Stimulated activated CD4-positive, alpha-beta T cell treated with anti-CD3 and anti-CD28 coated beads, Interleukin-4, amount 100 ng/mL, for 48 hours (primary cell): ENCODE results near the gene H19.

ENCODE experiments used
- DNase-seq, 2 donors: peaks; one replicate each; pipeline ENCODE4 v3.0.0-alpha.2; 2020; ENCODE audit warnings: low read depth in 2 of 2

The H19 gene

GRCh38 chr11:1997755-1998154 is at the start of gene H19:
Gene H19, minus strand, starts transcription at chr11:1997842.
- DNase-seq, result no peak

- no peak for DNase-seq
These were observed 44.3 kb upstream of the H19 start for GRCh38 chr11:2041963-2042362.

GRCh38 chr11:2041153-2041552 is 43.5 kb upstream of the H19 start:
- no peak for DNase-seq

- DNase-seq, result no peak
These were observed 41.6 kb upstream of the H19 start for GRCh38 chr11:2039198-2039759.

GRCh38 chr11:2036863-2037486 is 39.3 kb upstream of the H19 start:
- no peak for DNase-seq

GRCh38 chr11:2035382-2035781 is 37.7 kb upstream of the H19 start:
- no peak for DNase-seq

- DNase-seq, result no peak
These were observed 33.4 kb upstream of the H19 start for GRCh38 chr11:2031058-2031457.

- no peak for DNase-seq
These were observed 30.1 kb upstream of the H19 start for GRCh38 chr11:2027708-2028107.

- DNase-seq, result no peak
These were observed 17.4 kb upstream of the H19 start for GRCh38 chr11:2015025-2015424.

GRCh38 chr11:2012440-2012839 is 14.8 kb upstream of the H19 start:
- DNase-seq, result no peak

- DNase-seq, result no peak
These were observed 6.8 kb upstream of the H19 start for GRCh38 chr11:2004466-2004865.

GRCh38 chr11:2002807-2003206 is 5.2 kb upstream of the H19 start:
- no peak for DNase-seq

GRCh38 chr11:2002042-2002776 is 4.6 kb upstream of the H19 start:
- no peak for DNase-seq

GRCh38 chr11:1998861-1999260 is 1.2 kb upstream of the H19 start:
- DNase-seq, result no peak

GRCh38 chr11:1998290-1998689 is 648 bp upstream of the H19 start:
- no peak for DNase-seq

- no peak for DNase-seq
These were observed 3.5 kb downstream of the H19 start for GRCh38 chr11:1994121-1994520.

- DNase-seq, result no peak
These were observed 5.5 kb downstream of the H19 start for GRCh38 chr11:1992111-1992510.

GRCh38 chr11:1990872-1991578 is 6.6 kb downstream of the H19 start:
- DNase-seq, result no peak

- DNase-seq, result no peak
These were observed 7.7 kb downstream of the H19 start for GRCh38 chr11:1989953-1990352.

- no peak for DNase-seq
These were observed 8.8 kb downstream of the H19 start for GRCh38 chr11:1988667-1989317.

- DNase-seq, result no peak
These were observed 9.5 kb downstream of the H19 start for GRCh38 chr11:1988174-1988573.

- DNase-seq, result no peak
These were observed 10.6 kb downstream of the H19 start for GRCh38 chr11:1987024-1987423.
